Activated CD4-positive, alpha-beta T cell treated with anti-CD3 and anti-CD28 coated beads, Interleukin-2, amount 50 U/mL, for 16 hours (primary cell): ENCODE data around the gene FTO.
"Not testable (repeated sequence)": the region's sequence is repeated elsewhere in the genome, so short reads cannot be mapped to it uniquely, and the experiment has no call there.

ENCODE experiments used
- DNase-seq: peaks from one replicate; pipeline ENCODE4 v3.0.0-alpha.2; 2020

Gene FTO

GRCh38 chr16:54165912-54166865 is 462.2 kb downstream of the FTO start:
- DNase-seq = no peak

- no peak for DNase-seq
Measured at GRCh38 chr16:54169112-54169511, 465.2 kb downstream of the FTO start.

GRCh38 chr16:54171626-54172537 is 467.9 kb downstream of the FTO start:
- no peak for DNase-seq

GRCh38 chr16:54173490-54173889 is 469.5 kb downstream of the FTO start:
- no peak for DNase-seq

GRCh38 chr16:54174201-54174600 is 470.2 kb downstream of the FTO start:
- DNase-seq = no peak

GRCh38 chr16:54174750-54175149 is 470.8 kb downstream of the FTO start:
- DNase-seq = no peak

GRCh38 chr16:54175169-54175551 is 471.2 kb downstream of the FTO start:
- no peak for DNase-seq

GRCh38 chr16:54175552-54176375 is 471.8 kb downstream of the FTO start:
- DNase-seq = no peak

- no peak for DNase-seq
Measured at GRCh38 chr16:54176376-54176901, 472.5 kb downstream of the FTO start.

- no peak for DNase-seq
Measured at GRCh38 chr16:54177052-54177861, 473.3 kb downstream of the FTO start.

GRCh38 chr16:54177862-54178477 is 474.0 kb downstream of the FTO start:
- DNase-seq = no peak

GRCh38 chr16:54178478-54178976 is 474.6 kb downstream of the FTO start:
- no peak for DNase-seq

- no peak for DNase-seq
Measured at GRCh38 chr16:54180421-54181359, 476.7 kb downstream of the FTO start.

- not testable (repeated sequence) for DNase-seq
Measured at GRCh38 chr16:54181683-54182329, 477.9 kb downstream of the FTO start.

GRCh38 chr16:54185045-54185444 is 481.1 kb downstream of the FTO start:
- DNase-seq = no peak

- DNase-seq = no peak
Measured at GRCh38 chr16:54191163-54191562, 487.2 kb downstream of the FTO start.

GRCh38 chr16:54191592-54191991 is 487.6 kb downstream of the FTO start:
- DNase-seq = no peak

- no peak for DNase-seq
Measured at GRCh38 chr16:54193013-54193664, 489.2 kb downstream of the FTO start.
